PC-3 (cell line): ENCODE data around the gene SLC17A5.

Experiments
- EZH2phosphoT487 ChIP-seq: fragments of 300-600 bp; sonication (generic); IDR thresholded peaks from 2 replicates; pipeline ENCODE4 v1.6.1; 2018; ENCODE audit warnings: mild to moderate bottlenecking, antibody characterized with exemption, low read length, borderline replicate concordance
- TF ChIP-seq, protein P1 (sequence below): fragments of 300-600 bp; sonication (generic); conservative IDR thresholded peaks from 2 replicates; pipeline ENCODE4 v1.5.1; 2017; ENCODE audit warnings: antibody characterized with exemption, low read depth, mild to moderate bottlenecking, low read length

DNA sequence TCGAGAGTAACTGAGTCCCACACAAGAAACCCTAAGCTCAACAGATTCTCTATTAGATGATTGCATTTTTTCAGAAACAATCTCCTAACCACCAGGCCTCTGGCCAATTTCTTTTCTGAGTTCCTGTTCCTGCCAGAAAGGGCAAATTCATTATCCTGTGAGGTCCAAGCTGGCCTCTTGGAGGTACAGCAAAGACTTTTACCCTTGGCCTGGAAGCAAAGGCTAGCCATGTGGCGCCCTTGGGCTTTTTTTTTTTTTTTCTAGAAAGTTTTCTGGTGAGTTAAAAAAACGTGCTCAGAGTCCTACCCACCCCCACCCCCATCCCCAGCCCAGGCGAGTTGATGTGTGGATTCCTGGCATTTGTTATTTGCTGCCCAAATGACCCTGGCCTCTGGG lies 73.9 kb downstream of the SLC17A5 start:
- TF ChIP-seq, protein P1, sequence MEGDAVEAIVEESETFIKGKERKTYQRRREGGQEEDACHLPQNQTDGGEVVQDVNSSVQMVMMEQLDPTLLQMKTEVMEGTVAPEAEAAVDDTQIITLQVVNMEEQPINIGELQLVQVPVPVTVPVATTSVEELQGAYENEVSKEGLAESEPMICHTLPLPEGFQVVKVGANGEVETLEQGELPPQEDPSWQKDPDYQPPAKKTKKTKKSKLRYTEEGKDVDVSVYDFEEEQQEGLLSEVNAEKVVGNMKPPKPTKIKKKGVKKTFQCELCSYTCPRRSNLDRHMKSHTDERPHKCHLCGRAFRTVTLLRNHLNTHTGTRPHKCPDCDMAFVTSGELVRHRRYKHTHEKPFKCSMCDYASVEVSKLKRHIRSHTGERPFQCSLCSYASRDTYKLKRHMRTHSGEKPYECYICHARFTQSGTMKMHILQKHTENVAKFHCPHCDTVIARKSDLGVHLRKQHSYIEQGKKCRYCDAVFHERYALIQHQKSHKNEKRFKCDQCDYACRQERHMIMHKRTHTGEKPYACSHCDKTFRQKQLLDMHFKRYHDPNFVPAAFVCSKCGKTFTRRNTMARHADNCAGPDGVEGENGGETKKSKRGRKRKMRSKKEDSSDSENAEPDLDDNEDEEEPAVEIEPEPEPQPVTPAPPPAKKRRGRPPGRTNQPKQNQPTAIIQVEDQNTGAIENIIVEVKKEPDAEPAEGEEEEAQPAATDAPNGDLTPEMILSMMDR: no peak
- no peak for TF ChIP-seq EZH2phosphoT487
